NCI-H748 treated with DMSO at 0.1 percent for 48 hours (cell line): ENCODE data around the gene CHCHD6.

ENCODE experiments used
- DNase-seq: peaks from one replicate; lab custom pipeline; 2025; lab: John Stamatoyannopoulos, UW

The CHCHD6 gene

DNA sequence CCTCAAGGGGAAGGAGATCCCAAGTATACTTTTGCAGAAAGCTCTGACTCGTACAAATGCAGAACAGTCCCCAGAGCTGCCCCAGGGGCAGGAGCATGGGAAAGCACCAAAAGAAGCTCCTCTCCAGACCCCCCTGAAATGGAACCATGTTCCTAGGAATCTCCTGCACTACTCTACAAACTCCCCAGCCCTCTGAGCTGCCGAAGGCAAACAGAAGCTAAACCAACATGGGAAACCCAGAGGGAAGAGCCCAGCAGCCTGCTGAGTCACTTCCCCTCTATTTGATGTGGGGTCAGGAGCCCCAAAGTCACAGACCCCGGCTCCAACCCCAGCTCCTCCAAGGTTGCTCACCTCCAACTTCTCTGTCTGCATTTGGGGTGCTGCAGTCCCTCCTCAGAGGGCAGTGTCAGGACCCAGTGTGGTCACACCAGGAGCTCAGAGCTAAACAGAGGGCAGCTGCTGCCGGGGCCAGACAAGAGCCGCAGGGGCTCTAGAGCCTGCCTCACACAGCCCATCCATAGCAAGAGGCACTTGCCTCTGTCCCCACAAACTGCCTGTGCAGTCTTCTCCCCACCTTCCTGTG, 275.1 kb downstream of the CHCHD6 start:
- DNase-seq: no peak

DNA sequence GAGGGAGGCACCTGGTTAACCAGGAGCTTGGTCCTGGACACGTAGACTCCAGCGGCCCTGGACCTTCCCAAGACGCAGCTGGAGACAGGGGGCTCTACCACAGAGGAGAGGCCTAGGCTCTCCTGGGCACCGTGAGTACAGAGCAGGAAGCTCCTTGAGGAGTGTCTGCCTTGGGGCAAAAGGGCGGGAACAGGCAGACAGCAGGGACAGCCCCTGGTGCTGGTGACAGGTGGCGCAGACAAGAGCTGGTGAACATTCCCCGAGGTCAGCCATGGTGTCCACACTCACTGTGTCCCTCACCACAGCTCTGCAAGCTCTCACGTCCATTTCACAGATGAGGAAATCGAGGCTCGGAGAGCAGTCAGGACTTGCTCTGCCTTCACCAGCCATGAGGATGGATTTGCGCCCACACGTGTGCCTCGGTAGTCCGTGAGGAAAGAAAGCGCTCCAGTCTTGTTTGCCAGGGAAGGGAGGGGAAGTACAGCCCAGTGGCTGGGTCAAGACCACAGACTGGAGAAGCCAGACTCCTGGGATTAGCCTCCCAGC, 276.3 kb downstream of the CHCHD6 start:
- DNase-seq: no peak

- no peak for DNase-seq
Observed at GRCh38 chr3:126982126-126982470, 278.1 kb downstream of the CHCHD6 start.

GRCh38 chr3:126982471-126983175, 278.6 kb downstream of the CHCHD6 start, which contains the start of gene PLXNA1:
TSS of gene PLXNA1 (plus strand) at chr3:126983115. CDS start at chr3:126988594, 5,479 bp downstream.
- peak; percentile 39 for DNase-seq

- DNase-seq: no peak
Observed at GRCh38 chr3:126983276-126983652, 279.2 kb downstream of the CHCHD6 start.

DNA sequence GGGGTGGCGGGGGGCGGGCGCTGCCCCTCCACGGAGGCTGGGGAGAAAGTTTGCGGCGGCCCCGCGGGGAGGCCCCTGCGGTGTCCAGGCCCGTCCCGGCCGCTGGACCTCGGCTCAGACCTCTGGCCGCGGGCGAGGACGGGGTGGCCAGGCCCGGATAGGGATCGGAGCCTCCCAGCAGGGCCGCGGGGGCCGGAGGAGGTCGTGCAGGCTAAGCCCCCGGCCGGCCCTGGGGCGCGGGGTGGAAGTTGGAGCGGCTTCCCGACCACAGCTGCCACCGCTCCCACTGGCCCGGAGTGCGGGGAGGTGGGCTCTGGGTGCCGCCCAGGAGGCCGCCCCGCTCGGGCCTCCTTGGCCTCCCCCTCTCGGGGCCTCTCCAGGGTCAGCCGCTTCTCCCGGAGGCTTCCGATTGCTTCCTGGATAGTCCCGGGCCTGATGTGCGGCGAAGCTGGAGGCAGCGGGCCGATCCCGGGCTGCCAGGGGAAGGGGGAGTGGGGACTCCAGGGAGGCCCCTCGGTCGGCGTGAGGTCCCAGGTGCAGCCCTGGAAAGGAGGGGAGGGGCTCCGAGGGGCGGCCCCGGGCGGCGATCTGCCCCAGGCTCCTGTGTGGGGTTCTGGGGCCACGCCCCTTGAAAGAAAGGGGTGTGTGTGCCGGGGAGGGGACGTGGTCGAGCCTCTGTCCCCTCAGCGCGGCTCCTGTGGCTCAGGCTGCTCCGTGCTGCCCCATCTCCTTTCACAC, 279.8 kb downstream of the CHCHD6 start:
- DNase-seq: no peak

- DNase-seq: no peak
Observed at GRCh38 chr3:126984391-126985131, 280.5 kb downstream of the CHCHD6 start.

DNA sequence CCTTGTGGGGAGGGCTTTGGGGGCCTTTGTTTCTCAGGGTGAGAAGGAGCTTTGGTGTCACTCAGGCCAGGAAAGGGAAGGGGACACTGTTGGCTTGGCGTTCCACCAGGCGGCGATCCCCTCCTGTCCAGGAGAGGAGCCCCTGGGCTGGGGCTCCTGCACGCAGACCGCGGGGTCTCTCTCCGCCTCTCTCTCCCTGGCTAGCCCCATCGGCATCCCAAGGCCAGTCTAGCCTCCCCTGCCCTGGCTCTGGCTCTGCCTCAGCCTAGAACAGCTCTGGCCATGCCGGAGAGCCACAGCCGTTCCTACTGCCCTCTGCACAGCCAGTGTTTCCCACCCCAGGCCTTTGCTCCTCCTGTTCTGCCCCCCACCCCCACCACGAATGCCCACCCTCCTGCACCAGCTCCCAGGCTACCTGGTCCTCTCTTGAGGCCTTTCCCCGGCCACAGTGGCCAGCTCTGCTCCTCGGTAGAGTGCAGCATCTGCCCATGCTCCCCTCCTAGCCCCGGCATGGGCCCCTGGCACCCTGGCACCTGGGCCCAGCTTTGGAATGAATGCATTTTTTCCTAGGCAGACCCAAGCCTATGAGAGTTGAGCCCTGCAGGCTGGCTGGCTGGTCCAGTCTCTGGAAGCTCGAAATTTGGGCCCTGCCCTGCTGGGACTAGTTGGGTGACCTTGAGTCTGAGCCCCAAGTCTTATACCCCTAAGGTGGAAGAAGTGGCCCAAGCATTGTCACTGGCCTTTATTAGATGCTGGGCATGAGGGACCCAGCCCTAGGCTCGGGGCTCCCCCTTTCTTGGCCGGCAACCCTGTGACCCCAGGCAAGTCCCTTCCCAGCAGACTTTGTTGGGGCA, 281.3 kb downstream of the CHCHD6 start:
- no peak for DNase-seq

GRCh38 chr3:126986001-126986400, 282.0 kb downstream of the CHCHD6 start:
- DNase-seq: peak; percentile 41

- no peak for DNase-seq
Observed at GRCh38 chr3:126987129-126987528, 283.1 kb downstream of the CHCHD6 start.

- DNase-seq: no peak
Observed at GRCh38 chr3:126987596-126987995, 283.6 kb downstream of the CHCHD6 start.

DNA sequence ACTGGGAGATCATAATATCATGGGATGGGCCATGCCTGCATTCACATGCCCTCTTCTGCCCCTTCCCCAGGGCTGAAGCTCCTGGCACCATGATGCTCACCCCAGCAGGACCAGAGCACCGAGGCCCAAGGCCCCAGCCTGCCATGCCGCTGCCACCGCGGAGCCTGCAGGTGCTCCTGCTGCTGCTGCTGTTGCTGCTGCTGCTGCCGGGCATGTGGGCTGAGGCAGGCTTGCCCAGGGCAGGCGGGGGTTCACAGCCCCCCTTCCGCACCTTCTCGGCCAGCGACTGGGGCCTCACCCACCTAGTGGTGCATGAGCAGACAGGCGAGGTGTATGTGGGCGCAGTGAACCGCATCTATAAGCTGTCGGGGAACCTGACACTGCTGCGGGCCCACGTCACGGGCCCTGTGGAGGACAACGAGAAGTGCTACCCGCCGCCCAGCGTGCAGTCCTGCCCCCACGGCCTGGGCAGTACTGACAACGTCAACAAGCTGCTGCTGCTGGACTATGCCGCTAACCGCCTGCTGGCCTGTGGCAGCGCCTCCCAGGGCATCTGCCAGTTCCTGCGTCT, 284.5 kb downstream of the CHCHD6 start:
- no peak for DNase-seq

- no peak for DNase-seq
Observed at GRCh38 chr3:126989316-126990023, 285.4 kb downstream of the CHCHD6 start.

DNA sequence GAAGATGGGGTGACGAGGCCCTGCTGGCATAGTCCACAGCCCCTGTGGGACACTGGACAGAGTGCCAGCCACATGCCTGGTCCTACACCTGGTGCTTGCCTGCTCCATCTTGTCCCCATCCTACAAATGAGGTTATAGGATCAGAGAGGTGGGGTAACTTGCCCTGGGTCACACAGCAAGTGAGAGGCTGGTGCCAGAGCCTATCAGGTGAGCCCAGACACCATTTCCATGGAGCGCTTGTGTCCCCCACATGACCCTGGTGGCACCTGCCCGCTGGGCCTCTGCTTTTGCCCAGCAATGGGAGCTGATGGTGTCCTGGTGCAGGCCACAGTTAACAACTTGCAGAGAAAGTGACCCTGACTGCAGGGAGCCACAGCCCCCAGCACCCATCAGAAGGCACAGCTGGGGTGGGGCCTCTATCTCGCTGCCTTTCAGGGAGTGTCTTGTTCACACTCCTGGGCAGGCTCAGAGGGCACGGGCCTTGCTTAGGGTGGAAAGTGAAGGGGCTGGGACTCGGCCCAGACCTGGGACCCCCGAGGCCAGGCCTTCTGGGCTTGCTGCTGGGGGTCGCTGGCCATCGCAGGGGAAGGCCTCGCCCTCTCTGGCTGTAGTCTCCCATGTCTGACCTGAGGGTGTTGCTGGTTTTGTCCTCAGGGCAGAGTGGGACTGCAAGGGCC, 286.1 kb downstream of the CHCHD6 start:
- DNase-seq: no peak

DNA sequence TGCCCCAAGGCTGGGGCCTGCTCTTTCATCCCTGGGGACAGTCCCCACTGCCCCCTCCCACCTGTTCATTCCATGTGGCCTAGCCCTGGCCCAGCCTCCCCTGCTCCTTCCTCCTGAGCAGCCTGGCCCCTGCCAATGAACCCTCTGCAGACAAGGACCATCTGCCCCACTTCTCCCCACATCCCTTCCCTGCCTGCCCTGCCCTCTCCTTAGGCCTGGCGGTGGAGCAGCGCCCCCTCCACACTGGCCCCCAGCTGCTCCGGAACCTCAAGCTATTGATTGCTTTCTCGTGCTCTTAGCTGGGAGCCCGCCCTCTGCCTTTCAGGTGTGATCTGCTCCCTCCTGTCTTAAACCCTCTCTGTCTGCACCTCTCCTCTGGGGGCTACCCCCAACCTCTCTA, 286.9 kb downstream of the CHCHD6 start:
- DNase-seq: no peak

DNA sequence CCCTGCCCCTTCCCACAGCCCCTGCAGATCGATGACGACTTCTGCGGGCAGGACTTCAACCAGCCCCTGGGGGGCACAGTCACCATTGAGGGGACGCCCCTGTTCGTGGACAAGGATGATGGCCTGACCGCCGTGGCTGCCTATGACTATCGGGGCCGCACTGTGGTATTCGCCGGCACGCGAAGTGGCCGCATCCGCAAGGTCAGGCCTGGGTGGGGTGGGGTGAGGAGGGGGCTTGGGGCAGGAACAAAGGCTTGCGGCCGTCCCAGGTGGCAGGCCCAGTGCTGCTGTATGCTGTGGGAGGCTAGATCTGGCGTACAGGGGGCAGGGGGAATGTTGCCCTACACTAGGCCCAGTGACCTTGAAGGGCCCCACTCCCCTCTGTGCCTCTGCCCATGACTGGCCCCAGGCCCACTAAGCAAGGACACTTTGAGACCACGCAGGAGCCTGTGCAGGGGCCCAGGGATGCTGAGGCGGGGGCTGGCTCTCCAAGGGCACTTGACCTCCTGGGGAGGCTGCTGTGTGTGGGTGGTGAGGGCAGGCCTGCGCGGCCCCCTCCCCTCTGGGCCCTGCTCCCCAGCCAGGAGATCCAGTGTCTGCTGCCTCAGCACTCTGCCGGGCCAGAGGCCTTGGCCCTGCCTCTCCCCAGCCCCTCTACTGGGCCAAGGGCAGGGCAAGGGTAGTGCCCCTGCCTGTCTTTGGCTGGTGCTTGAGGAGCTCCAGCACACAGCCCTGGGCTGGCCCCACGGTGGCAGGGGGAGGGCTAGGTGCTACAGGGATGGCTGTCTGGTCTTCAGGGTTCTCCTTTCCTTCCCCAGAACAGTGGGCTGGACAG, 287.5 kb downstream of the CHCHD6 start:
- DNase-seq: no peak

- no peak for DNase-seq
Observed at GRCh38 chr3:126992216-126992615, 288.2 kb downstream of the CHCHD6 start.

DNA sequence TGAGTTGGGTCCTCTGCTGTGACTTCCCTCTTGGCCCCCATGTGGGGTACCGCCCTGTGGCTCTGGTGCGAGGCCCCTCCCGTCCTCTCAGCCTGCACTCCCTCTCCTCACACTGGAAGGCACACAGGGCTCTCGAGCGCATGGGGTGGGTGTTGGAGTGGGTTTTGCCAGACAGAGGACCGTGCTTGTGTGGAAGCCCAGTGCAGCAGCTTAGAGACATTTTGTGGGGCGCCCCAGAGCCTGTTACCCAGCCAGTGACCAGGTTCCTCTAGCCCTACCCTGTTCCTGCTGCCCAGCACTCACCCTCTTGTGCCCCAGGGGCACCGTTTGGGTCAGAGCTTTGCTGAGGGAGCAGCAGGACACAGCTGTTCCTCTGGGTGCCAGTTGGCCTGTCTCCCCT, 288.7 kb downstream of the CHCHD6 start:
- DNase-seq: no peak

DNA sequence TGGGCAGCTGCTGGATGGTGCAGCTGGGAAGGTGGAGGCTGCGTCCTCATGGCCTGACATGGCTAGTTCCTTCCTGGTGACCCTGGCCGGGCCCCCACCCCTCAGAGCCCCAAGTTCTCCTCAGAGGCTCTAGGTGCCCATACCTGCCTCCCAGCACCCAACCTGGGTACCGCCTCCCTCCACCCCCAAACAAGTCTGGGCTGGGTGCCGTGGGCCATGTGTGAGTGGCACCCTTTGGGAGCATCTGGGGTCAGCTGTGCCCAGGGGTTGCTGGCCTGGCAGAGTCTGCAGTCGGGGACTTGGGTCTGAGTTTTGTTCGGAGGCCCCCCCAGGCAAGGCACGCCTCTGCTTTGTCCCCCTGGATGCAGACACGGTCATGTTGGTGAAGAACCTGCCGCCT, 289.4 kb downstream of the CHCHD6 start:
- DNase-seq: no peak
